BE2C (cell line): ENCODE measurements around the gene CETP.

Source experiments
- DNase-seq: peaks from one replicate; pipeline ENCODE4 v3.0.0-alpha.2; 2020
- H3K27me3 ChIP-seq: fragments of 250-450 bp; sonication (Bioruptor Pico); 2 replicates; pipeline ENCODE4 v1.5.1; 2020; ENCODE audit warnings: mild to moderate bottlenecking
- H3K36me3 ChIP-seq: fragments of 250-450 bp; sonication (Bioruptor Pico); 2 replicates; pipeline ENCODE4 v1.5.1; 2020; ENCODE audit warnings: mild to moderate bottlenecking
- H3K4me1 ChIP-seq: fragments of 250-450 bp; sonication (Bioruptor Pico); 2 replicates; pipeline ENCODE4 v1.5.1; 2020
- H3K4me3 ChIP-seq: 2 replicates; pipeline ENCODE4 v1.5.1; 2011; ENCODE audit warnings: low read depth, low read length
- H3K9me3 ChIP-seq: fragments of 250-450 bp; sonication (Bioruptor Pico); 2 replicates; pipeline ENCODE4 v1.5.1; 2020
- TF ChIP-seq, protein P1 (sequence below): IDR thresholded peaks from 2 replicates; pipeline ENCODE4 v1.5.1; 2012; ENCODE audit warnings: mild to moderate bottlenecking, low read depth, low read length

The CETP gene

DNA sequence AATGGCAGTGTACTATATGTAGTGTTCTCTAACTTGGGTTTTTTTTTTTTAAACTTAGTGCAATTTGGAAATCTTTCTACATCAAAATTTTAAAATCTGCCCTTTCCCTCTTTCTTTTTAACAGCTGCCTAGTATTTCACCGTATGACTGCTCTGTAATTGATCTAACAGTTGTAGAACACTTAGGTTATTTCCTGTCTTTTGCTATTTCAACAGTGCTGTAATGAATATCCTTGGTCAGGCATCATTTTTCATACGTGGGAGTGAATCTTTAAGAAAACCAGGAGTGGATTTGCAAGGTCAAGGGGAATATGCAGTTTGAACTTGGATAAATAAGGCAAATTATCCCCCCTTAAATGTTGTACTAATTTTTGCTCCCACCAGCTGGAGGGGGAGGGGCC is 31.5 kb downstream of the CETP start:
- H3K36me3 ChIP-seq = no peaks in the 10 kb centered on the region
- TF ChIP-seq, protein P1, sequence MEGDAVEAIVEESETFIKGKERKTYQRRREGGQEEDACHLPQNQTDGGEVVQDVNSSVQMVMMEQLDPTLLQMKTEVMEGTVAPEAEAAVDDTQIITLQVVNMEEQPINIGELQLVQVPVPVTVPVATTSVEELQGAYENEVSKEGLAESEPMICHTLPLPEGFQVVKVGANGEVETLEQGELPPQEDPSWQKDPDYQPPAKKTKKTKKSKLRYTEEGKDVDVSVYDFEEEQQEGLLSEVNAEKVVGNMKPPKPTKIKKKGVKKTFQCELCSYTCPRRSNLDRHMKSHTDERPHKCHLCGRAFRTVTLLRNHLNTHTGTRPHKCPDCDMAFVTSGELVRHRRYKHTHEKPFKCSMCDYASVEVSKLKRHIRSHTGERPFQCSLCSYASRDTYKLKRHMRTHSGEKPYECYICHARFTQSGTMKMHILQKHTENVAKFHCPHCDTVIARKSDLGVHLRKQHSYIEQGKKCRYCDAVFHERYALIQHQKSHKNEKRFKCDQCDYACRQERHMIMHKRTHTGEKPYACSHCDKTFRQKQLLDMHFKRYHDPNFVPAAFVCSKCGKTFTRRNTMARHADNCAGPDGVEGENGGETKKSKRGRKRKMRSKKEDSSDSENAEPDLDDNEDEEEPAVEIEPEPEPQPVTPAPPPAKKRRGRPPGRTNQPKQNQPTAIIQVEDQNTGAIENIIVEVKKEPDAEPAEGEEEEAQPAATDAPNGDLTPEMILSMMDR = no peak
- H3K27me3 ChIP-seq = no peaks in the 10 kb centered on the region
- no peaks in the 10 kb centered on the region for H3K4me1 ChIP-seq
- H3K4me3 ChIP-seq = no peak overlapping the region
- no peaks in the 10 kb centered on the region for H3K9me3 ChIP-seq
- no peak for DNase-seq

DNA sequence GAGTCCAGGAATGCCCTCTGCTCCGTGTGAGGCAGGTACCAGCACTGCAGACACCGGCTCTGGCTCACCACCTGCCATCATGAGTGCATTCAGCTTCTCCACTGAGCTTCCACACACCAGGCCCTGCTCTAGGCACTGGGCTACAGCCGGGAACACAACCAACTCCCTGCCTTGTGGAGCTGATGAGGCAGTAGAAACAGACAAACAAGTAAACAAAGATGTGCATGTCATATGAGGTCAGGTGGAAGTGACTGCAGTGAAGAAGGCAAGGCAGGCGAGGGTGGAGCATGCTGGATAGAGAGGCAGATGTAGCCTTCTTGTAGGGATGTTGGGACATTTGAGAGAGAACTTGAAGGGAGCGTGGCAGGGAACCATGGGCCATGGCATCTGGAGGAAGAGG is 32.6 kb downstream of the CETP start:
- no peak overlapping the region for H3K4me3 ChIP-seq
- no peak for DNase-seq
- TF ChIP-seq, protein P1 = no peak
- no peaks in the 10 kb centered on the region for H3K27me3 ChIP-seq
- no peaks in the 10 kb centered on the region for H3K36me3 ChIP-seq
- H3K4me1 ChIP-seq = no peaks in the 10 kb centered on the region
- H3K9me3 ChIP-seq = no peaks in the 10 kb centered on the region

DNA sequence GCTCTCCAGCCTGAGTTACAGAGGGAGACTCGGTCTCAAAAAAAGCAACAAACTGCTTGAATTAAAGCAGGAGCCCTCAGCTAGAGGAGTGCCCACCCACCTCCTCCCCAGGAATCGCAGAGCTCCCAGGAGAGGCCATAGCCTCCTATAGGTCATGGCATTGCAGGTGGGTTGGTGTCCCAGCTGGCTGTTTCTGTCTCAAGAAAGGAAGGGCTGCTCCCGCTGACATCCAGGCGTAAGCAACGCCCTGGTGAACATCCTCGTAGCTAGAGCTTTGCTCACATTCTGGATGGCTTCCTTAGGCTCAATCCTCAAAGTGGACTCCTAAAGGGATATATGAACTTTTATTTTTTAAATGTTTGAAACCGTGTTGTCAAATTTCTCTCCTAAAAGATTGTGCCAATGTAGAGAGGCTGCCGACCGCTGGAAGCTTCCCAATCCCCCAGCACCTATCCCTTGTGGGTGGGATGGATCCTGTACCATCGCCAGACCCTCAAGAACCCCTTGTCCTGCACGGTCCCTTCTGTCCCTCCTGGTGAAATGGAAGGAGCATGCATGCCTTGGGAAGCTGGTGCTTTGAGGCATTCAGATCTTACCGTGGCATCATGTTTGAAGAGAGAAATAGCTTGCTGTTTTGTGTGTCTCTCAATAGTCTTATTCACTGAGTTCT is 33.5 kb downstream of the CETP start:
- TF ChIP-seq, protein P1 = no peak
- H3K27me3 ChIP-seq = no peaks in the 10 kb centered on the region
- no peak overlapping the region for H3K4me3 ChIP-seq
- no peaks in the 10 kb centered on the region for H3K9me3 ChIP-seq
- H3K36me3 ChIP-seq = no peaks in the 10 kb centered on the region
- H3K4me1 ChIP-seq = no peaks in the 10 kb centered on the region
- DNase-seq = no peak

DNA sequence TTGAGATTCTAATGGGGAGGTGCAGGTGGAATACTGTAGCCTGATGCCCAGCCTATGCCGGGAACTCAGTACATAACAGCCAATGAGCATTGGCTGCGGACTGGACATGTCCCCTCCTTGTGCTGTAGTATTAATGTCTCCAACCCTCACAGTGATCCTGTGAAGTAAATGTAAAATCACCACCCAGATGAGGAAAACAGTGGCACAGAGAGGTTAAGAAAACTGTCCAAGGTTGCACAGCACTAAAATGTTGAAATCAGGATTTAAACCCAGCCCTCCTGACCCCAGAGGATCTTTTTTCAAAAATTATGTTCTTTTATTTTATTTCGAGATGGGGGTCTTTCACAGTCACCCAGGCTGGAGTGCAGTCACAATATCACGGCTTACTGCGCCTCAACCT is 35.5 kb downstream of the CETP start:
- Histone ChIP-seq H3K4me3 (no peak overlapping the region), H3K27me3 (no peaks in the 10 kb centered on the region), H3K36me3 (no peaks in the 10 kb centered on the region), H3K4me1 (no peaks in the 10 kb centered on the region), H3K9me3 (no peaks in the 10 kb centered on the region)
- DNase-seq = no peak
- TF ChIP-seq, protein P1 = no peak

DNA sequence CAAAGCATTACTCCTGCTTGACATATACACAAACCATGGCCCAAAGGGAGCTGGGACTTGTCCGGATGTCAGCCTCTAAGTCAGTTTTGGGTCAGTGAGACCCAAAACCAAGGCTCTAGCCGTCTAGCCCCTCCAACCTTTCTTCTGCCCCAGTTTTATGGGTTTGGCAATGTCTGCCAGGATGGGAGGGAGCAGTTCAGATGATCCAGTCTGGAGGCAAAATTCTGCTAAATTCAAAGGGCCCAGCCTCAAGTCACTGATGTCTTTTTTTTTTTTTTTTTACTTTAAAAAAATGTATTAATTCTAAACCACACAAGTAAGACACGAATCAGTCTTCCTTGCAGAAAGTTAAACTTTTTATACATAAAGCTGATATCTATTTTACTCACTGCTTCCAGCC is 36.2 kb downstream of the CETP start:
- Histone ChIP-seq H3K27me3 (no peaks in the 10 kb centered on the region), H3K36me3 (no peaks in the 10 kb centered on the region), H3K4me1 (no peaks in the 10 kb centered on the region), H3K9me3 (no peaks in the 10 kb centered on the region), H3K4me3 (no peak overlapping the region)
- TF ChIP-seq, protein P1 = no peak
- DNase-seq = no peak

DNA sequence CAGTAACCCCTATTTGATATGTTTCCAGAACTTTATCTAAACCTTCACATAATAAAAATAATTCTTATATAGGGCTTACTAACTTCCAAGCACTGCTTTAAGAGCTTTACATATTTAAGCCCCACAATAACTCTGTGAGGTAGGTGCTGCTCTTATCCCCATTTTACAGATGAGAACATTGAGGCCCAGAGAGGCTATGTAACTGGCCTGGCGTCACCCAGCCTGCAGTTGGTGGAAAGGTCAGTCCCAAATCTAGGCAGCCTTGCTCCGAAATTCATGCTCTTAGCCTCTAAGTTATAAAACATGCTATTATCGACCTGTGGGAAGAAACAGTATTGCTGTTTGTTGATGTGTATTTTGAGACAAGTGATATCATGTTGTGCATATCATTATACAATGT is 36.6 kb downstream of the CETP start:
- TF ChIP-seq, protein P1 = no peak
- Histone ChIP-seq H3K9me3 (no peaks in the 10 kb centered on the region), H3K4me3 (no peak overlapping the region), H3K4me1 (no peaks in the 10 kb centered on the region), H3K27me3 (no peaks in the 10 kb centered on the region), H3K36me3 (no peaks in the 10 kb centered on the region)
- no peak for DNase-seq
